Endothelial cell (in vitro differentiated cells): ENCODE data around the gene GAA. TPM values are rescaled to one million over a fixed set of nuclear protein-coding genes. Genes with fewer than 3 reads are reported as not detected.

Experiments
- DNase-seq: peaks from one replicate; pipeline ENCODE4 v3.0.0; 2021; ENCODE audit warnings: low spot score
- H3K27ac Mint-ChIP-seq: one replicate; pipeline ENCODE4 v1.8.0; 2021; ENCODE audit warnings: mixed read lengths, inconsistent platforms; ENCODE audit not compliant: unreplicated experiment
- H3K27me3 Mint-ChIP-seq: one replicate; pipeline ENCODE4 v1.8.0; 2021; ENCODE audit warnings: mild to moderate bottlenecking, moderate library complexity, mixed read lengths, inconsistent platforms; ENCODE audit not compliant: unreplicated experiment
- H3K36me3 Mint-ChIP-seq: one replicate; pipeline ENCODE4 v1.8.0; 2021; ENCODE audit warnings: mild to moderate bottlenecking, low read depth, mixed read lengths, inconsistent platforms; ENCODE audit not compliant: unreplicated experiment
- H3K4me1 Mint-ChIP-seq: one replicate; pipeline ENCODE4 v1.8.0; 2021; ENCODE audit warnings: mild to moderate bottlenecking, mixed read lengths, inconsistent platforms; ENCODE audit not compliant: unreplicated experiment
- H3K4me3 Mint-ChIP-seq: one replicate; pipeline ENCODE4 v1.8.0; 2021; ENCODE audit warnings: mild to moderate bottlenecking, mixed read lengths, inconsistent platforms; ENCODE audit not compliant: unreplicated experiment
- H3K9me3 Mint-ChIP-seq: one replicate; pipeline ENCODE4 v1.8.0; 2021; ENCODE audit warnings: mixed read lengths, inconsistent platforms; ENCODE audit not compliant: unreplicated experiment
- long read RNA-seq: library from polyadenylated mRNA; unstranded; transcript quantifications from one replicate; pipeline ENCODE4 v2.0.0, GENCODE V29; 2020; ENCODE audit not compliant: unreplicated experiment
- total RNA-seq: library from RNA; stranded (reverse); fragmentation: NEBNext Ultra II Directional; extraction: Animal tissue kit (Norgen Biotek cat#: 25700); gene quantifications from one replicate; pipeline ENCODE4 v1.2.1, GENCODE V29; 2021; ENCODE audit not compliant: unreplicated experiment
- TF ChIP-seq, protein P1 (sequence below): fragments of 200-600 bp; sonication (generic); IDR thresholded peaks from one replicate; pipeline ENCODE4 v1.5.0; 2021; ENCODE audit warnings: antibody characterized with exemption; ENCODE audit not compliant: unreplicated experiment

Gene GAA
- total RNA-seq = 93.0 TPM
- long read RNA-seq, transcript GAA-202 (21 exons, 3,549 nt) = major isoform, 23 of 60 reads
- long read RNA-seq, partial matches to known transcripts = 16 of 60 reads
- long read RNA-seq, other reads (novel, unspliced or antisense) = 20 of 60 reads

DNA sequence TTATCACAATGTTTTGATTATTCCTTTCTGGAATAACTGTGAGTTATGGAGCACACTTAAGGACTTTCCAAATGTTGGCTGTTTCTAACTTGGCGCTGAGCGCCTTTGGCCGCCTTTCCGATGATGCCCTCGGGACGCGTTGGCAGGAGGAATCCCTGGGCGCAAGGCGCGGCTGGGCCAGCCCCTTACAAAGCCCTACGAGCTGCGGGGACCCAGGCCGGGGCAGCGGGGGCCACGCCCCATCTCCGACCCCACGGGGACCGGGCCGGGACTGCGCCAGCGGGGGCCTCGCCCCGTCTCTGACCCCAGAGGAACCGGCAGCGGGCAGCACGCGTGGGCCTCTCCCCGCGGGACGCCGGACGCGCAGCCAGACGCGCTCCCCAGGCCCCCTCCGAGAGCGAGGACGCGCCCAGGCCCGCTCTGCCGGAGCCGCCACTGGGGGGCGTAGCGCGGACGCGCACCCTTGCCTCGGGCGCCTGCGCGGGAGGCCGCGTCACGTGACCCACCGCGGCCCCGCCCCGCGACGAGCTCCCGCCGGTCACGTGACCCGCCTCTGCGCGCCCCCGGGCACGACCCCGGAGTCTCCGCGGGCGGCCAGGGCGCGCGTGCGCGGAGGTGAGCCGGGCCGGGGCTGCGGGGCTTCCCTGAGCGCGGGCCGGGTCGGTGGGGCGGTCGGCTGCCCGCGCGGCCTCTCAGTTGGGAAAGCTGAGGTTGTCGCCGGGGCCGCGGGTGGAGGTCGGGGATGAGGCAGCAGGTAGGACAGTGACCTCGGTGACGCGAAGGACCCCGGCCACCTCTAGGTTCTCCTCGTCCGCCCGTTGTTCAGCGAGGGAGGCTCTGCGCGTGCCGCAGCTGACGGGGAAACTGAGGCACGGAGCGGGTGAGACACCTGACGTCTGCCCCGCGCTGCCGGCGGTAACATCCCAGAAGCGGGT, at the start of gene GAA:
GAA (plus strand) TSS at position 571 of the 935 bp plus-strand sequence. CDS start 3,006 bp downstream, outside the sequence.
- TF ChIP-seq, protein P1, sequence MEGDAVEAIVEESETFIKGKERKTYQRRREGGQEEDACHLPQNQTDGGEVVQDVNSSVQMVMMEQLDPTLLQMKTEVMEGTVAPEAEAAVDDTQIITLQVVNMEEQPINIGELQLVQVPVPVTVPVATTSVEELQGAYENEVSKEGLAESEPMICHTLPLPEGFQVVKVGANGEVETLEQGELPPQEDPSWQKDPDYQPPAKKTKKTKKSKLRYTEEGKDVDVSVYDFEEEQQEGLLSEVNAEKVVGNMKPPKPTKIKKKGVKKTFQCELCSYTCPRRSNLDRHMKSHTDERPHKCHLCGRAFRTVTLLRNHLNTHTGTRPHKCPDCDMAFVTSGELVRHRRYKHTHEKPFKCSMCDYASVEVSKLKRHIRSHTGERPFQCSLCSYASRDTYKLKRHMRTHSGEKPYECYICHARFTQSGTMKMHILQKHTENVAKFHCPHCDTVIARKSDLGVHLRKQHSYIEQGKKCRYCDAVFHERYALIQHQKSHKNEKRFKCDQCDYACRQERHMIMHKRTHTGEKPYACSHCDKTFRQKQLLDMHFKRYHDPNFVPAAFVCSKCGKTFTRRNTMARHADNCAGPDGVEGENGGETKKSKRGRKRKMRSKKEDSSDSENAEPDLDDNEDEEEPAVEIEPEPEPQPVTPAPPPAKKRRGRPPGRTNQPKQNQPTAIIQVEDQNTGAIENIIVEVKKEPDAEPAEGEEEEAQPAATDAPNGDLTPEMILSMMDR = peak; percentile 93
- peak; percentile 95 for DNase-seq

DNA sequence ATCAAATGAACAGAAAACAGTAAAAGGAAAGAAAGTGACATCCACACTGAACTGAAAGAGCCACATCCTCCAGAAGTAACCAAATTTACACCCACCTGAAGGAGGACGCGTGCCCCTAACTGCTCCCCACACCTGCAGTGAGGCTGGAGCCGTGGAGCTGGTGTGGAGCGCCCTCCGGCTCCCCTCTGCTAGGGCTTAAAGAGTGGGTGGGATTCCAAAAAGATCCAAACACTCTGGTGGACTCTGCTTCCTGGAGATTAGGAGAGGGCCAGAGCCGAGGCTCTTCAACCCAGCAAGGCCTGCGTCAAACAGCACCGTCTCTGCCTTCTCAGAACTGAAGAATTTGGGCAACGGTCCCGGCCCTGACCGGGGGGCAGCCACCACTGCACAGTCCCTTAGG, 49.7 kb upstream of the GAA start:
- Mint-ChIP-seq H3K4me3 (no peak overlapping the region), H3K4me1 (peaks cover 14% of the 10 kb centered on the region), H3K27me3 (peaks cover 3% of the 10 kb centered on the region), H3K27ac (no peak overlapping the region), H3K36me3 (peaks cover 18% of the 10 kb centered on the region), H3K9me3 (no peaks in the 10 kb centered on the region)
- TF ChIP-seq, protein P1 = no peak
- no peak for DNase-seq

More for the DNA sequence above, at the start of gene GAA:
- Mint-ChIP-seq H3K9me3 (no peaks in the 10 kb centered on the region), H3K27me3 (peaks cover 17% of the 10 kb centered on the region), H3K4me1 (peaks cover 9% of the 10 kb centered on the region), H3K36me3 (peaks cover 4% of the 10 kb centered on the region), H3K4me3 (peak within 1 kb of the TSS; percentile 95), H3K27ac (peak within 1 kb of the TSS; percentile 84)

DNA sequence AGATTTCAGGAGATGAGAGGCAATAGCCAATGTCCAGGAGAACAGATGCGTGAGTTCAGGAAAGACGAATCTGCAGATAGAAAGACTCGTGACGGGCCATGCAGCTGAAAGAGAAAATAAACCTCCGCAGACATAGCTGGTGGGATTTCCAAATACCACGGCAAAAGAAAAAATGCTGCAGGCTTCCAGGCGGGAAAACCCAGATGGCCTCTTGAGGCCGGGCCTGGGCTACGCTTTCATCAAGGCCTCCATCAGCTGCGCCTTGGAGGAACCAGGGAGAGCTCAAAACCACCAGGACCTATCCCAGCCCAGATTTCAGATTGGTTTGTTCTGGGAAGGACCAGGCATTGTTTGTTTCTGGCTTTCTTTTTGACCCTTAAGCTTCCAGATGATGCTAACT, 48.3 kb upstream of the GAA start:
- H3K36me3 Mint-ChIP-seq = peaks cover 18% of the 10 kb centered on the region
- no peak overlapping the region for H3K4me3 Mint-ChIP-seq
- no peak overlapping the region for H3K27ac Mint-ChIP-seq
- TF ChIP-seq, protein P1 = no peak
- H3K9me3 Mint-ChIP-seq = no peaks in the 10 kb centered on the region
- no peak for DNase-seq
- H3K27me3 Mint-ChIP-seq = peaks cover 3% of the 10 kb centered on the region
- H3K4me1 Mint-ChIP-seq = peaks cover 14% of the 10 kb centered on the region

DNA sequence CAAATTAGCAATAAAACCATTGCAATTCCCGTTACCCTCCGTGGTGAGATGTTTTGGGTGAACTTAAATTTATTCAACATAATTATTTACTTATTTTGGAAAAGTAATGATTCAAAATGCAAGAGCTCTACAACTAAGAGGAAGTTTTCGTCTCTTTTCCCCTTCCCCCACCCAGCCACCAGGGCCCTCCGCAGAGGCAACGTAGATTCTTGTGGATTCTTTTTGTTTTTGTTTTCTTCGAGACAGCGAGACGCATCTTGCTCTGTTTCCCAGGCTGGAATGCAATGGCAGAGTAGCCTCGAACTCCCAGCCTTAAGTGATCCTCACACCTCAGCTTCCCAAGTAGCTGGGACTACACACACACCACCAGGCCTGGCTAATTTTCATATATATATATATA, 45.8 kb upstream of the GAA start:
- peaks cover 16% of the 10 kb centered on the region for H3K36me3 Mint-ChIP-seq
- no peaks in the 10 kb centered on the region for H3K9me3 Mint-ChIP-seq
- peaks cover 14% of the 10 kb centered on the region for H3K4me1 Mint-ChIP-seq
- peak overlapping the region; percentile 77 for H3K27ac Mint-ChIP-seq
- no peak for DNase-seq
- no peak overlapping the region for H3K4me3 Mint-ChIP-seq
- H3K27me3 Mint-ChIP-seq = no peaks in the 10 kb centered on the region
- TF ChIP-seq, protein P1 = no peak
